Neural cell (in vitro differentiated cells): ENCODE data around the gene WNK2.

Experiments
- CTCF ChIP-seq: fragments of 450-650 bp; IDR thresholded peaks from 2 replicates; pipeline ENCODE4 v1.5.1; 2014; ENCODE audit warnings: antibody characterized with exemption, mild to moderate bottlenecking, moderate library complexity; ENCODE audit not compliant: poor library complexity, severe bottlenecking
- MXI1 ChIP-seq: fragments of 450-650 bp; conservative IDR thresholded peaks from 2 replicates; pipeline ENCODE4 v1.6.1; 2014; ENCODE audit warnings: antibody characterized with exemption, mild to moderate bottlenecking; ENCODE audit not compliant: poor library complexity, severe bottlenecking
- POLR2AphosphoS5 ChIP-seq: IDR thresholded peaks from 2 replicates; pipeline ENCODE4 v1.6.1; 2012
- REST ChIP-seq: IDR thresholded peaks from 2 replicates; pipeline ENCODE4 v1.6.1; 2012; ENCODE audit warnings: borderline replicate concordance

DNA sequence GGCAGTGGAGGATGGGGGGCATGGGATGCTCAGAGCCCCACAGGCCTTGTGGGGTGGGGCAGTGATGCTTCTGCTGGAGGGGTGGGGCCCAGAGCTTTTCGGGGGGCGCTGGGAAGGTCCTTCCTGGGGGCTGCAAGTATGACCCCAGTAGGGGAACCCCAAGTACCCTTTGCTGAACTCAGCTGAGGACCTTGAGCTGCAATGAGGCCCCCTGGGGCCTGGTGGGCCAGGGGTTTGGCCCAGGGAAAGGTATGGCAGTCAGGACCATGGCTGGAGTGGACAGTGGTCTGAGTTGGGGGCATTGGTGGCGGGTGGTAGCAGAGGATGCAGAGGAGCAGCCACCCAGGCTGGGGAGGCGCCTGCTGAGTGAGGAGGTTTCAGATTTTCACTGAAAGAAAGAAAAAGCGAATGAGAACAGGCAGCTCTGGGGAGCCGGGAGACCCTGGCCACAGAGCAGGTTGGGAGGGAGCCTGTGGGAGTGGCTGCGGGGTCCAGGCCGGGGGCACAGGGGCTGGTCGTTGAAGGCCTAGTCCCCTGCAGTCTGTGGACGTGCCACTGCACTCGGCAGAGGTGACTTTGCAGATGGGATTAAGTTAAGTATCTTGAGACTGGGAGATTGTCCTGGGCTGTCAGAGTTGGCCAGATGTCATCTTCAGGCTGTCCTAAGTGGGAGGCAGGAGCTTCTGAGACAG is 19.2 kb downstream of the WNK2 start:
- TF ChIP-seq CTCF (no peak), MXI1 (no peak), POLR2AphosphoS5 (no peak), REST (no peak)
